Smooth muscle cell (in vitro differentiated cells): Measurements from ENCODE around the gene PRPS1. TPM values are rescaled to one million over a fixed set of nuclear protein-coding genes. Genes with fewer than 3 reads are reported as not detected.

Experiments used
- DNase-seq: peaks from one replicate; lab custom pipeline; 2025; ENCODE audit not compliant: unreplicated experiment; lab: John Stamatoyannopoulos, UW
- H2AFZ ChIP-seq: fragments of 200-600 bp; sonication (generic); 2 replicates; pipeline ENCODE4 v1.6.0; 2016; ENCODE audit warnings: antibody characterized with exemption, low read depth, mild to moderate bottlenecking
- H3F3A ChIP-seq: fragments of 200-600 bp; sonication (generic); 2 replicates; pipeline ENCODE4 v1.6.0; 2017; ENCODE audit warnings: antibody characterized with exemption, low read depth
- H3K27ac ChIP-seq: fragments of 200-600 bp; sonication (generic); 2 replicates; pipeline ENCODE4 v1.5.1; 2016; ENCODE audit warnings: low read depth, mild to moderate bottlenecking
- H3K27me3 ChIP-seq: fragments of 200-600 bp; sonication (generic); 2 replicates; pipeline ENCODE4 v1.6.1; 2016; ENCODE audit warnings: low read depth, mild to moderate bottlenecking
- H3K36me3 ChIP-seq: fragments of 200-600 bp; sonication (generic); 2 replicates; pipeline ENCODE4 v1.5.1; 2016; ENCODE audit warnings: low read depth
- H3K4me1 ChIP-seq: fragments of 200-600 bp; sonication (generic); 2 replicates; pipeline ENCODE4 v1.5.1; 2016; ENCODE audit warnings: low read depth
- H3K4me2 ChIP-seq: fragments of 200-600 bp; sonication (generic); 2 replicates; pipeline ENCODE4 v1.6.0; 2016; ENCODE audit warnings: mild to moderate bottlenecking
- H3K4me3 ChIP-seq: fragments of 200-600 bp; sonication (generic); 2 replicates; pipeline ENCODE4 v1.5.1; 2016; ENCODE audit warnings: mild to moderate bottlenecking
- H3K79me2 ChIP-seq: fragments of 200-600 bp; sonication (generic); 2 replicates; pipeline ENCODE4 v1.6.0; 2016; ENCODE audit warnings: low read depth, mild to moderate bottlenecking
- H3K9ac ChIP-seq: fragments of 200-600 bp; sonication (generic); 2 replicates; pipeline ENCODE4 v1.6.0; 2016; ENCODE audit warnings: low read depth
- H3K9me3 ChIP-seq: fragments of 200-600 bp; sonication (generic); replicated peaks from 2 replicates; pipeline ENCODE4 v1.5.1; 2016; ENCODE audit warnings: low read depth
- H4K20me1 ChIP-seq: fragments of 200-600 bp; sonication (generic); 2 replicates; pipeline ENCODE4 v1.6.0; 2016; ENCODE audit warnings: low read depth
- WGBS: methylation state at CpG from one replicate; pipeline ENCODE4 v1.1.7; 2016; ENCODE audit warnings: low lambda C conversion rate; 5-methylcytosine and 5-hydroxymethylcytosine counted together
- polyA plus RNA-seq: library from polyadenylated mRNA; unstranded; fragments of >200 nt; fragmentation: Nextera tagmentation; extraction: Ambion mirVana; gene quantifications from 2 replicates; pipeline ENCODE4 v1.2.1, GENCODE V29; 2016
- total RNA-seq: library from RNA; depleted of rRNA; stranded (reverse); fragments of >200 nt; gene quantifications from 2 replicates; pipeline ENCODE4 v1.2.3, GENCODE V29; 2014
- TF ChIP-seq, protein P1 (sequence below): fragments of 200-600 bp; sonication (generic); IDR thresholded peaks from 2 replicates; pipeline ENCODE4 v1.5.1; 2017; ENCODE audit warnings: borderline replicate concordance, mild to moderate bottlenecking, antibody characterized with exemption; ENCODE audit not compliant: insufficient read depth, poor library complexity, severe bottlenecking

PRPS1 gene
- total and polyA plus RNA-seq, 2 experiments from 2014 or later: 51.7 to 60.5 TPM

DNA sequence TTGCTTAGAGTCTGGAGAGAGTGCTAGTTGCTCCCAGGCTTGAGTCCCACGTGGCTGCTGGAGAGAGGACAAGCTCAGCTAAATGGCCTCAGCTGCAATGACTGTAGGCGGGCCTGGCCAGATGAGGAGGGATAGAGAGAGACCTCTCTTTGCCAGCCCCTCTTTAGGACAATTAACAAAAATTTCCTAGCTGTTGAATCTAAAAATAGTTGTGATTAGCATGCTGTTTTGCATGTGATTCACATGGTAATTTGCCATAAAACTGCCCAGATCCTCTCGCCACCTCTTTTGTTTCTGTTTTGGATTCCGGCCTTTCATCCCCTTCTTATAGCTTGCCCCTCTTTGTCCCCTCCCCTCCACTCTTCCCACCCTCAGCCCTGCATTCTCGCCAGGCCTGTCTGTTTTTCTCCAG lies 28.9 kb upstream of the PRPS1 start:
- Histone ChIP-seq H2AFZ (no peak overlapping the region), H3K4me2 (no peak overlapping the region), H4K20me1 (no peaks in the 10 kb centered on the region), H3K36me3 (no peaks in the 10 kb centered on the region), H3K9ac (no peak overlapping the region), H3K4me1 (no peaks in the 10 kb centered on the region), H3F3A (no peaks in the 10 kb centered on the region), H3K4me3 (no peak overlapping the region), H3K27me3 (no peaks in the 10 kb centered on the region), H3K79me2 (no peaks in the 10 kb centered on the region), H3K27ac (no peak overlapping the region), H3K9me3 (no peaks in the 10 kb centered on the region)
- no peak for DNase-seq
- WGBS: 60% methylated on average over 5 of the region's 5 CpGs
- TF ChIP-seq, protein P1, sequence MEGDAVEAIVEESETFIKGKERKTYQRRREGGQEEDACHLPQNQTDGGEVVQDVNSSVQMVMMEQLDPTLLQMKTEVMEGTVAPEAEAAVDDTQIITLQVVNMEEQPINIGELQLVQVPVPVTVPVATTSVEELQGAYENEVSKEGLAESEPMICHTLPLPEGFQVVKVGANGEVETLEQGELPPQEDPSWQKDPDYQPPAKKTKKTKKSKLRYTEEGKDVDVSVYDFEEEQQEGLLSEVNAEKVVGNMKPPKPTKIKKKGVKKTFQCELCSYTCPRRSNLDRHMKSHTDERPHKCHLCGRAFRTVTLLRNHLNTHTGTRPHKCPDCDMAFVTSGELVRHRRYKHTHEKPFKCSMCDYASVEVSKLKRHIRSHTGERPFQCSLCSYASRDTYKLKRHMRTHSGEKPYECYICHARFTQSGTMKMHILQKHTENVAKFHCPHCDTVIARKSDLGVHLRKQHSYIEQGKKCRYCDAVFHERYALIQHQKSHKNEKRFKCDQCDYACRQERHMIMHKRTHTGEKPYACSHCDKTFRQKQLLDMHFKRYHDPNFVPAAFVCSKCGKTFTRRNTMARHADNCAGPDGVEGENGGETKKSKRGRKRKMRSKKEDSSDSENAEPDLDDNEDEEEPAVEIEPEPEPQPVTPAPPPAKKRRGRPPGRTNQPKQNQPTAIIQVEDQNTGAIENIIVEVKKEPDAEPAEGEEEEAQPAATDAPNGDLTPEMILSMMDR: no peak

DNA sequence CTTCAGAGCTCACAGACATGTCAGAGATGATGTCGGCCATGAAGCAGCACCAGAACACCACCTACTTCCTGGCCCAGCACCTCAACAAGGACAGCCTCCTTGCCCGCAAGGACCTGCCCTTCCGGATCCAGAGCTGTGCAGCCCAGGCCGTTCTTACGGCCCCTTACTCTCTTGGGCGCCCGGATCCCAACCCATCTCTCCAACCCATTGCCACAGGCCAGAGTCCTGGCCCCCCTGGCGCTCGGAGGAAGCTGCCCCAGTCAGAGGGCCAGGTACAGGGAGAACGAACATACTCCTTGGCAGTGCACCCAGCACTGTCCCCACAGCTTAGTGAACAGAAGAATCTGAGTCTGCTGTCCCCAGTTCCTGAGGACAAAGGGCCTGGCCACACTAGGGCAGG lies 27.9 kb upstream of the PRPS1 start:
- 96% methylated on average over 10 of the region's 10 CpGs for WGBS
- H4K20me1 ChIP-seq: no peaks in the 10 kb centered on the region
- H3K27ac ChIP-seq: no peak overlapping the region
- no peak overlapping the region for H3K9ac ChIP-seq
- no peak overlapping the region for H3K4me3 ChIP-seq
- no peaks in the 10 kb centered on the region for H3F3A ChIP-seq
- DNase-seq: no peak
- no peaks in the 10 kb centered on the region for H3K9me3 ChIP-seq
- H3K79me2 ChIP-seq: no peaks in the 10 kb centered on the region
- no peak overlapping the region for H2AFZ ChIP-seq
- H3K4me1 ChIP-seq: no peaks in the 10 kb centered on the region
- H3K36me3 ChIP-seq: no peaks in the 10 kb centered on the region
- TF ChIP-seq, protein P1: no peak
- no peak overlapping the region for H3K4me2 ChIP-seq
- no peaks in the 10 kb centered on the region for H3K27me3 ChIP-seq

DNA sequence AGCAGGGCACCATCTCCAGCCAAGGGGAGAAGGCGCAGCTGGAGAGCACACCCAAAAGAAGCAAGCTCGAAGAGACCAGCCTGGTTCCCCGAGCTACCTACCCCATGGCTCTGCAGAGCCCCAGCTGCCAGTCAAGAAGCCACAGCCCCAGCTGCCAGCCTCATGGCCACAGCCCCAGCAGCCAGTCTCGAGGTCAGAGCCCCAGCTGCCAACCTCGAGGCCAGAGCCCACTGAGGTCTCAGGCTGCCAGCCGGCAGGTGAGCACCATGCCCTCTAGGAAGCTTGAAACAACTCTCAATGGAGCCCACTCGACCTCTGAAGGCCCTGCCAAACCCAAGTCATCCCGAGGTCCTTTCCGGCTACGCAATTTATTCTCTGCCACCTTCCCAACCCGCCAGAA lies 27.0 kb upstream of the PRPS1 start:
- no peak overlapping the region for H2AFZ ChIP-seq
- WGBS: 92% methylated on average over 11 of the region's 11 CpGs

DNA sequence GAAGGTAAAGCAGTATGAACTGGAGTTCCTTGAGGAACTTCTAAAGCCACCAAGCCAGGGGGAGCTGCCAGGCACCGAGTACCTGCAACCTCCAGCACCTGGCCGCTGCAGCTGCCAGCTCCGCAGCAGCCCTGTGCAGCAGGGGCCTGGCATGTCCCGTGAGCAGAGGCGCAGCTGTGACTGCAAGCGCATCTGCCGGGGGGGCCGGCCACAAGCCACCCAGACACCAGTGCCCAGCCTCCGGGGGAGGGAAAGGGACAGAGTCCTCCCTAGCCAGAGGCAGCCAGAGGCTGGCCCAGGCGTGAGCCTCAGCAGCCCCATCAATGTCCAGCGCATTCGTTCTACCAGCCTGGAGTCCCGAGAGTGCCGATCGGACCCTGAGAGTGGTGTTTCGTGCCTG lies 26.6 kb upstream of the PRPS1 start:
- TF ChIP-seq, protein P1: no peak
- H3F3A ChIP-seq: no peaks in the 10 kb centered on the region
- no peaks in the 10 kb centered on the region for H3K27me3 ChIP-seq
- H4K20me1 ChIP-seq: no peaks in the 10 kb centered on the region
- H3K27ac ChIP-seq: no peak overlapping the region
- H3K4me3 ChIP-seq: no peak overlapping the region
- H3K4me1 ChIP-seq: no peaks in the 10 kb centered on the region
- no peaks in the 10 kb centered on the region for H3K36me3 ChIP-seq
- DNase-seq: no peak
- H3K4me2 ChIP-seq: no peak overlapping the region
- H2AFZ ChIP-seq: no peak overlapping the region
- no peaks in the 10 kb centered on the region for H3K79me2 ChIP-seq
- no peak overlapping the region for H3K9ac ChIP-seq
- 94% methylated on average over 16 of the region's 16 CpGs for WGBS
- no peaks in the 10 kb centered on the region for H3K9me3 ChIP-seq

More for the DNA sequence above, 27.0 kb upstream of the PRPS1 start:
- no peak overlapping the region for H3K4me2 ChIP-seq
- TF ChIP-seq, protein P1: no peak
- no peaks in the 10 kb centered on the region for H3K36me3 ChIP-seq
- no peak for DNase-seq
- no peaks in the 10 kb centered on the region for H3K27me3 ChIP-seq
- no peak overlapping the region for H3K4me3 ChIP-seq
- H3K79me2 ChIP-seq: no peaks in the 10 kb centered on the region
- no peaks in the 10 kb centered on the region for H3K4me1 ChIP-seq
- no peaks in the 10 kb centered on the region for H3K9me3 ChIP-seq
- H4K20me1 ChIP-seq: no peaks in the 10 kb centered on the region
- no peak overlapping the region for H3K9ac ChIP-seq
- no peak overlapping the region for H3K27ac ChIP-seq
- H3F3A ChIP-seq: no peaks in the 10 kb centered on the region
